ENCODE measurements around the gene AADACL2.

DNA sequence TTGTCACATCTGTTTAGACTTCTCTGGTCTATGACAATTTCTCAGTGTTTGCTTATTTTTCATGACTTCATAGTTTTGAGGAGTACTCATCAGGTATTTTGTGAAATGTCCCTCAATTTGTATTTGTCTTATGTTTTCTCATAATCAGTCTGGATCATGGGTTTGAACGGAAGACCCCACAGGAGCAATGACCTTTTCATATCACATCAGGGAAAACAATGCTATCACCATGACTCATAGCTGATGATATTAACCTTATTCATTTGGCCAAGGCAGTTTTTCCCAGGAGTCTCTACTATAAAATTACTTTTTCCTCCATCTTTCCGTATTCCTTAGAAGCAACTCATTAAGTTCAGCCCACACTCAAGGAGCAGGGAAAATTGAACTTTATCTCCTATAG is 32.7 kb downstream of the AADACL2 start:
- TF ChIP-seq, protein P1, sequence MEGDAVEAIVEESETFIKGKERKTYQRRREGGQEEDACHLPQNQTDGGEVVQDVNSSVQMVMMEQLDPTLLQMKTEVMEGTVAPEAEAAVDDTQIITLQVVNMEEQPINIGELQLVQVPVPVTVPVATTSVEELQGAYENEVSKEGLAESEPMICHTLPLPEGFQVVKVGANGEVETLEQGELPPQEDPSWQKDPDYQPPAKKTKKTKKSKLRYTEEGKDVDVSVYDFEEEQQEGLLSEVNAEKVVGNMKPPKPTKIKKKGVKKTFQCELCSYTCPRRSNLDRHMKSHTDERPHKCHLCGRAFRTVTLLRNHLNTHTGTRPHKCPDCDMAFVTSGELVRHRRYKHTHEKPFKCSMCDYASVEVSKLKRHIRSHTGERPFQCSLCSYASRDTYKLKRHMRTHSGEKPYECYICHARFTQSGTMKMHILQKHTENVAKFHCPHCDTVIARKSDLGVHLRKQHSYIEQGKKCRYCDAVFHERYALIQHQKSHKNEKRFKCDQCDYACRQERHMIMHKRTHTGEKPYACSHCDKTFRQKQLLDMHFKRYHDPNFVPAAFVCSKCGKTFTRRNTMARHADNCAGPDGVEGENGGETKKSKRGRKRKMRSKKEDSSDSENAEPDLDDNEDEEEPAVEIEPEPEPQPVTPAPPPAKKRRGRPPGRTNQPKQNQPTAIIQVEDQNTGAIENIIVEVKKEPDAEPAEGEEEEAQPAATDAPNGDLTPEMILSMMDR (IDR thresholded peaks at IDR 0.05; ENCODE audit: low read depth, low read length) = no peak
- no peak for TF ChIP-seq EZH2phosphoT487 (IDR thresholded peaks at IDR 0.05; ENCODE audit: low read depth)
